Natural killer cell (primary cell): Measurements from ENCODE around the gene FAM3C. TPM values are rescaled to one million over a fixed set of nuclear protein-coding genes. Genes with fewer than 3 reads are reported as not detected.
"Not testable (repeated sequence)": the region's sequence is repeated elsewhere in the genome, so short reads cannot be mapped to it uniquely, and the experiment has no call there.

Experiments
- ATAC-seq, 3 donors: fragments of 150-1000 bp in 2 of 3; fragments of 200-7000 bp in 1 of 3; cut with Tn5 transposase; 1 replicate in 1 of 3; 2 replicates in 2 of 3; pipeline ENCODE4 v1.10.0; 2021; ENCODE audit warnings: mild to moderate bottlenecking in 2 of 3, moderate library complexity in 2 of 3
- DNase-seq, 2 donors: peaks; one replicate each; pipeline versions ENCODE4 v3.0.0 to v3.0.0-alpha.2; 2013 to 2021; ENCODE audit warnings: mixed read lengths in 1 of 2
- H3K27ac ChIP-seq: one replicate; pipeline ENCODE4 v1.5.1; 2013; ENCODE audit warnings: mild to moderate bottlenecking, low read length
- H3K27me3 ChIP-seq: one replicate; pipeline ENCODE4 v1.6.1; 2013; ENCODE audit warnings: low read length; ENCODE audit not compliant: control insufficient read depth, insufficient read depth
- H3K36me3 ChIP-seq: one replicate; pipeline ENCODE4 v1.6.1; 2013; ENCODE audit warnings: low read length; ENCODE audit not compliant: control insufficient read depth, insufficient read depth
- H3K4me1 ChIP-seq: one replicate; pipeline ENCODE4 v1.6.1; 2013; ENCODE audit warnings: low read length; ENCODE audit not compliant: control insufficient read depth, insufficient read depth
- H3K4me3 ChIP-seq: one replicate; pipeline ENCODE4 v1.5.1; 2013; ENCODE audit warnings: low read length
- H3K9me3 ChIP-seq: one replicate; pipeline ENCODE4 v1.6.1; 2013; ENCODE audit warnings: low read length; ENCODE audit not compliant: control insufficient read depth, insufficient read depth
- H3K27ac Mint-ChIP-seq, 2 donors: one replicate each; pipeline ENCODE4 v1.8.0; 2022; ENCODE audit warnings: mild to moderate bottlenecking in 2 of 2, mixed read lengths in 2 of 2, moderate library complexity in 1 of 2
- H3K27me3 Mint-ChIP-seq, 2 donors: one replicate each; pipeline ENCODE4 v1.8.0; 2022; ENCODE audit warnings: low read depth in 2 of 2, mixed read lengths in 2 of 2
- H3K36me3 Mint-ChIP-seq: one replicate; pipeline ENCODE4 v1.8.0; 2022; ENCODE audit warnings: mixed read lengths
- H3K4me1 Mint-ChIP-seq, 2 donors: one replicate each; pipeline ENCODE4 v1.8.0; 2022; ENCODE audit warnings: mixed read lengths in 2 of 2
- H3K4me3 Mint-ChIP-seq: one replicate; pipeline ENCODE4 v1.8.0; 2022; ENCODE audit warnings: mild to moderate bottlenecking, moderate library complexity, mixed read lengths
- H3K9me3 Mint-ChIP-seq, 2 donors: one replicate each; pipeline ENCODE4 v1.8.0; 2022; ENCODE audit warnings: mixed read lengths in 2 of 2
- WGBS: methylation state at CpG from one replicate; pipeline ENCODE4 v1.1.7; 2013; ENCODE audit warnings: missing lambda C conversion rate; ENCODE audit not compliant: insufficient coverage; 5-methylcytosine and 5-hydroxymethylcytosine counted together
- intact Hi-C: fragments of 100-400 bp; cut with micrococcal nuclease; formaldehyde crosslinking; loops from one replicate; pipeline ENCODE4 v1.14.2; 2022
- total RNA-seq, 4 donors: library from RNA; stranded (reverse); fragments of 120-200 nt in 1 of 4; gene quantifications; one replicate each; pipeline versions ENCODE4 v1.2.3 to v1.2.4, GENCODE V29; 2013 to 2022
- TF ChIP-seq, protein P1 (sequence below): fragments of 200-600 bp; IDR thresholded peaks from one replicate; pipeline ENCODE4 v1.8.0; 2022; ENCODE audit warnings: antibody characterized with exemption

The FAM3C gene
- total RNA-seq, 3 donors from 2014 or later (not counting 1 experiment from before 2014, with no cell fraction given) = 24.3 to 42.1 (median 37.0) TPM

DNA sequence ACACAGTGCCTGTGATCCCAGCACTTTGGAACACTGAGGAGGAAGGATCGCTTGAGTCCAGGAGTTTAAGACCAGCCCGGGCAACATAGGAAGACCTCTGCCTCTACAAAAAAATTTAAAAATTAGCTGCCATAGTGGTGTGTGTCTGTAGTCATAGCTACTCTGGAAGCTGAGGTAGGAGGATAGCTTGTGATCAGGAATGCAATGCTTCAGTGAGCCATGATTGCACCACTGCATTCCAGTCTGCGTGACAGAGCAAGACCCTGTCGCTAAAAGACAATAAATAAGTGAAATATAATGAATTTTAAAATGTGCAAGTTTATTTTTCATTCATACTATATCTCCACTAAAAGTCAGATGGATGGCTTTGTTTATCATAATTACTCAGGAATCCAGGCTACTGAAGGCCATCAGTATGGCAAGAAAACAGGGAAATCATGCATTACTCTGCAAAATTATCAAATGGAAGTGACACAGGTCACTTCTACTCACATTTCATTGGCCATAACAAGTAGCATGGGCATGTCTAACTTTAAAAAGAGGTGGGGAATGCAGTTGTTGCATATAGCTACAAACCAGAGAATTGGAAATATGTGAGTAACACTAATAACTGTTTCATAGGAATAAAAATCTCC is 32.9 kb upstream of the FAM3C start:
- no peak overlapping the region for H3K4me3 Mint-ChIP-seq
- no peaks in the 10 kb centered on the region for H3K4me1 Mint-ChIP-seq
- H3K4me3 ChIP-seq = no peak overlapping the region
- intact Hi-C loops = no loop called here
- DNase-seq (no peak), ATAC-seq (no peak)
- no peaks in the 10 kb centered on the region for H3K9me3 Mint-ChIP-seq
- H3K27ac ChIP-seq = no peak overlapping the region
- TF ChIP-seq, protein P1, sequence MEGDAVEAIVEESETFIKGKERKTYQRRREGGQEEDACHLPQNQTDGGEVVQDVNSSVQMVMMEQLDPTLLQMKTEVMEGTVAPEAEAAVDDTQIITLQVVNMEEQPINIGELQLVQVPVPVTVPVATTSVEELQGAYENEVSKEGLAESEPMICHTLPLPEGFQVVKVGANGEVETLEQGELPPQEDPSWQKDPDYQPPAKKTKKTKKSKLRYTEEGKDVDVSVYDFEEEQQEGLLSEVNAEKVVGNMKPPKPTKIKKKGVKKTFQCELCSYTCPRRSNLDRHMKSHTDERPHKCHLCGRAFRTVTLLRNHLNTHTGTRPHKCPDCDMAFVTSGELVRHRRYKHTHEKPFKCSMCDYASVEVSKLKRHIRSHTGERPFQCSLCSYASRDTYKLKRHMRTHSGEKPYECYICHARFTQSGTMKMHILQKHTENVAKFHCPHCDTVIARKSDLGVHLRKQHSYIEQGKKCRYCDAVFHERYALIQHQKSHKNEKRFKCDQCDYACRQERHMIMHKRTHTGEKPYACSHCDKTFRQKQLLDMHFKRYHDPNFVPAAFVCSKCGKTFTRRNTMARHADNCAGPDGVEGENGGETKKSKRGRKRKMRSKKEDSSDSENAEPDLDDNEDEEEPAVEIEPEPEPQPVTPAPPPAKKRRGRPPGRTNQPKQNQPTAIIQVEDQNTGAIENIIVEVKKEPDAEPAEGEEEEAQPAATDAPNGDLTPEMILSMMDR = no peak
- no peaks in the 10 kb centered on the region for H3K36me3 ChIP-seq
- no peaks in the 10 kb centered on the region for H3K27me3 ChIP-seq
- H3K9me3 ChIP-seq = no peaks in the 10 kb centered on the region
- H3K36me3 Mint-ChIP-seq = no peaks in the 10 kb centered on the region
- H3K27me3 Mint-ChIP-seq = peaks cover 3 to 6% of the 10 kb centered on the region in 2 donors
- no peak overlapping the region for H3K27ac Mint-ChIP-seq
- H3K4me1 ChIP-seq = no peaks in the 10 kb centered on the region
- 85% methylated on average over 2 of the region's 4 CpGs for WGBS

DNA sequence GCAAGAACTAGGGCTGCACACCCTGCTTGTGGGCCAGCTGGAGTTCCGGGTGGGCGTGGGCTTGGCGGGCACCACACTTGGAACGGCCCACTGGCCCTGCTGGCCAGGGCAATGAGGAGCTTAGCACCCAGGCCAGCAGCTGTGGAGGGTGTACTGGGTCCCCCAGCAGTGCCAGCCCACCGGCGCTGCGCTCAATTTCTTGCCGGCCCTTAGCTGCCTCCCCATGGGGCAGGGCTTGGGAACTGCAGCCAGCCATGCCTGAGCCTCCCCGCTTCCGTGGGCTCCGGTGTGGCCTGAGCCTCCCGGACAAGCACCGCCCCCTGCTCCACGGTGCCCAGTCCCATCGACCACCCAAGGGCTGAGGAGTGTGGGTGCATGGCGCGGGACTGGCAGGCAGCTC is 25.6 kb upstream of the FAM3C start:
- H3K27ac Mint-ChIP-seq, H3K4me1 ChIP-seq, H3K4me3 Mint-ChIP-seq, H3K9me3 ChIP-seq, intact Hi-C loops, H3K27me3 ChIP-seq, H3K4me1 Mint-ChIP-seq, H3K27ac ChIP-seq, ATAC-seq, H3K27me3 Mint-ChIP-seq, H3K36me3 ChIP-seq, H3K9me3 Mint-ChIP-seq, DNase-seq, H3K4me3 ChIP-seq, H3K36me3 Mint-ChIP-seq: not testable (repeated sequence)
- WGBS = 97% methylated on average over 17 of the region's 17 CpGs

DNA sequence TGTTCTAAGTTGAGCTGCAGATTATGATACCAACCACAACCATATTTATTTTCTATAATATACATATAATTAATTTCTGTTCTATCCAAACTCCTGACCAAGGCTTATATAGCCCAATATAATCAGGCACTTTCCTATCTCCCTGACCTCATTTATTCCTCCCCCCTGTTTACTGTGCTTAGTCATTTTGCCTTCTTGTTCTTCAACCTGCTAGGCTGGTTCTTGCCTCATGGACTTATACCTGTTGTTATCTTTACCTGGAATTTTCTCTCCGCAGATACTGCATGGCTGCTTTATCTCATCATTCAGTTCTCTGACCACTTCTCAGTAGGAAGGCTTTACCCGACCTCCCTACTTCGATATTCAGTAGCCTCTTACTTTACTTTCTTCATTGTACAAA is 24.9 kb upstream of the FAM3C start:
- Histone ChIP-seq H3K27me3 (no peaks in the 10 kb centered on the region), H3K9me3 (no peaks in the 10 kb centered on the region), H3K4me1 (no peaks in the 10 kb centered on the region), H3K27ac (no peak overlapping the region), H3K4me3 (no peak overlapping the region), H3K36me3 (no peaks in the 10 kb centered on the region)
- H3K4me3 Mint-ChIP-seq = no peak overlapping the region
- TF ChIP-seq, protein P1 = no peak
- H3K4me1 Mint-ChIP-seq = no peaks in the 10 kb centered on the region
- 61% methylated on average over 3 of the region's 3 CpGs for WGBS
- intact Hi-C loops = no loop called here
- H3K36me3 Mint-ChIP-seq = no peaks in the 10 kb centered on the region
- H3K27ac Mint-ChIP-seq = no peak overlapping the region
- H3K27me3 Mint-ChIP-seq = peaks cover 6% of the 10 kb centered on the region in 2 donors
- H3K9me3 Mint-ChIP-seq = no peaks in the 10 kb centered on the region
- DNase-seq = no peak
- no peak for ATAC-seq

DNA sequence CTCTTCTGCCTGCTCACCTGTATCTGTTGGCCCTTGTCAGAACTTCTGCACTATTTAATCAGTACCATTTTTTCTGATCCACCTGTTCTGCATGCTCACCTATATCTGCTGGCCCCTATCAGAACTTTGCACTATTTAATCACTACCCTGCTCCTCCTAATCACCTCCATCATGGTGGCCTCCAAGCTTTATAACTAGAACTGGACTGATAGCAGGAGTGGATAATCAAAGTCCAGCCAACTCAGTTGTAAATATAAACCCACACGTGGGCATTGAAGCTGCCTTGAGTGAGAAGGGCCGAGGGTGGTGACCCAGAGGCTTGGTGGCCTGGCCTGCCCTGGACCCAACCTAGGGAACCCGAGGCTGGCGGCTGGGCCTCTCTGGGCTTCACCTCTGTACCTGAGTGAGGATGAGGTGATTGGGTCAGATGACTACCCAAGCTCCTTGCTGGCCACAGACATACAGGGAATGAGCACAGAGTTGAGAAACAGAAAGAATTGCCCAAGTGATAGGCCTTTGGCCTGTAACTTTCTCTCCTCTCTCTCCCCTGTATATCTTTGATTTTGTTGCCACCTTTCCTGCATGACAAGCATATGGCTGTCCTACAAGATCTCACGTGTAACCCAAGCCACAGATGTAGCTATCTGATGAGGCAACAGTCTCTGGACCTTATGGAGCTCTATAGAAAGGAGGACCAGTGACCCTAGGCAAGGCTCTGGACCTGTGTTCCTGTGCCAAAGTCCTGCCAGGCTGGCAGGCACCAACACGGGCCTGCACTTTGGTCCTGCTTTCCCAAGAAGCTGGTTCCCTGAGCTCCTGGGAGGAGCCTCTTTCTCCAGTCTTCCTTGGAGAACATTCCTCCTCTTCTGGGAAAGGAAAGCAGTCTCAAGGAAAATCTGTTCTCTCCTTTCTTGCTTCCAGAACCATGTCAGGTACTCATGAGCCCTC is 23.4 kb upstream of the FAM3C start:
- TF ChIP-seq, protein P1 = no peak
- 73% methylated on average over 6 of the region's 6 CpGs for WGBS
- DNase-seq (no peak), ATAC-seq (no peak)
- intact Hi-C loops = no loop called here
- no peaks in the 10 kb centered on the region for H3K27me3 ChIP-seq
- no peak overlapping the region for H3K27ac ChIP-seq
- no peaks in the 10 kb centered on the region for H3K9me3 Mint-ChIP-seq
- H3K36me3 ChIP-seq = no peaks in the 10 kb centered on the region
- no peaks in the 10 kb centered on the region for H3K9me3 ChIP-seq
- H3K4me1 Mint-ChIP-seq = no peaks in the 10 kb centered on the region
- no peak overlapping the region for H3K4me3 Mint-ChIP-seq
- H3K4me3 ChIP-seq = no peak overlapping the region
- peaks cover 4 to 6% of the 10 kb centered on the region in 2 donors for H3K27me3 Mint-ChIP-seq
- H3K4me1 ChIP-seq = no peaks in the 10 kb centered on the region
- no peaks in the 10 kb centered on the region for H3K36me3 Mint-ChIP-seq
- H3K27ac Mint-ChIP-seq = no peak overlapping the region
